ENCODE measurements around the gene ZNF341.
"Not testable (repeated sequence)": the region's sequence is repeated elsewhere in the genome, so short reads cannot be mapped to it uniquely, and the experiment has no call there.

The ZNF341 gene

GRCh38 chr20:33767777-33768138 lies 36.0 kb downstream of the ZNF341 start:
- no peak for DNase-seq (ENCODE audit: low read depth in 2 of 2)

- no peak for DNase-seq (ENCODE audit: low read depth in 2 of 2)
These were observed 37.2 kb downstream of the ZNF341 start for GRCh38 chr20:33769043-33769442.

GRCh38 chr20:33770005-33770404 lies 38.2 kb downstream of the ZNF341 start:
- no peak for DNase-seq (ENCODE audit: low read depth in 2 of 2)

- DNase-seq (ENCODE audit: low read depth in 2 of 2): no peak
These were observed 40.1 kb downstream of the ZNF341 start for GRCh38 chr20:33771938-33772337.

- no peak for DNase-seq (ENCODE audit: low read depth in 2 of 2)
These were observed 40.6 kb downstream of the ZNF341 start for GRCh38 chr20:33772439-33772838.

GRCh38 chr20:33773412-33774089 lies 41.8 kb downstream of the ZNF341 start:
- DNase-seq (ENCODE audit: low read depth in 2 of 2): no peak

GRCh38 chr20:33777816-33778215 lies 46.0 kb downstream of the ZNF341 start:
- no peak for DNase-seq (ENCODE audit: low read depth in 2 of 2)

- no peak for DNase-seq (ENCODE audit: low read depth in 2 of 2)
These were observed 49.3 kb downstream of the ZNF341 start for GRCh38 chr20:33781133-33781532.

- no peak for DNase-seq (ENCODE audit: low read depth in 2 of 2)
These were observed 50.1 kb downstream of the ZNF341 start for GRCh38 chr20:33781945-33782344.

- DNase-seq (ENCODE audit: low read depth in 2 of 2): no peak
These were observed 51.5 kb downstream of the ZNF341 start for GRCh38 chr20:33783256-33783655.

GRCh38 chr20:33783818-33784217 lies 52.0 kb downstream of the ZNF341 start:
- no peak for DNase-seq (ENCODE audit: low read depth in 2 of 2)

- DNase-seq (ENCODE audit: low read depth in 2 of 2): no peak
These were observed 52.4 kb downstream of the ZNF341 start for GRCh38 chr20:33784225-33784624.

GRCh38 chr20:33785503-33785902 lies 53.7 kb downstream of the ZNF341 start:
- DNase-seq (ENCODE audit: low read depth in 2 of 2): no peak

- DNase-seq (ENCODE audit: low read depth in 2 of 2): no peak
These were observed 55.6 kb downstream of the ZNF341 start for GRCh38 chr20:33787253-33787891.

- DNase-seq (ENCODE audit: low read depth in 2 of 2): no peak
These were observed 56.7 kb downstream of the ZNF341 start for GRCh38 chr20:33788351-33789049.

GRCh38 chr20:33789109-33789857 lies 57.5 kb downstream of the ZNF341 start:
- DNase-seq (ENCODE audit: low read depth in 2 of 2): no peak

- no peak for DNase-seq (ENCODE audit: low read depth in 2 of 2)
These were observed 58.0 kb downstream of the ZNF341 start for GRCh38 chr20:33789858-33790182.

- DNase-seq (ENCODE audit: low read depth in 2 of 2): no peak
These were observed 58.8 kb downstream of the ZNF341 start for GRCh38 chr20:33790566-33790965.

- no peak for DNase-seq (ENCODE audit: low read depth in 2 of 2)
These were observed 59.2 kb downstream of the ZNF341 start for GRCh38 chr20:33791021-33791420.

- no peak for DNase-seq (ENCODE audit: low read depth in 2 of 2)
These were observed 59.7 kb downstream of the ZNF341 start for GRCh38 chr20:33791540-33791939.

- DNase-seq (ENCODE audit: low read depth in 2 of 2): peak in 1 of 2 donors; percentile 28
These were observed 60.3 kb downstream of the ZNF341 start for GRCh38 chr20:33791959-33792597.

GRCh38 chr20:33792598-33792989 lies 60.8 kb downstream of the ZNF341 start:
- not testable (repeated sequence) for DNase-seq (ENCODE audit: low read depth in 2 of 2)

All from stimulated activated CD4-positive, alpha-beta T cell treated with anti-CD3 and anti-CD28 coated beads, Interleukin-1b, Interleukin-23, amount 100 ng/mL, for 1 hour (primary cell).